Sigmoid colon (tissue), 4 donors: ENCODE results near the gene GLS.

ENCODE experiments used
- POLR2A ChIP-seq, 2 donors: fragments of 450-650 bp; IDR thresholded peaks; one replicate each; pipeline ENCODE4 v1.6.1; 2016; ENCODE audit warnings: antibody characterized with exemption in 2 of 2, mild to moderate bottlenecking in 2 of 2, moderate library complexity in 2 of 2
- POLR2AphosphoS5 ChIP-seq, 4 donors: sonication (generic); formaldehyde crosslinking; IDR thresholded peaks; one replicate each; pipeline ENCODE4 v1.6.1; 2017; ENCODE audit warnings: antibody characterized with exemption in 4 of 4
- TF ChIP-seq, protein P1 (sequence below), 4 experiments: fragments of 450-650 bp in 3 of 4; fragments of 200-600 bp in 1 of 4; IDR thresholded peaks; one replicate each; pipeline ENCODE4 v1.5.1; 2016 to 2019; ENCODE audit warnings: antibody characterized with exemption in 4 of 4, mild to moderate bottlenecking in 3 of 4, moderate library complexity in 2 of 4

GRCh38 chr2:190935054-190935453 lies 54.4 kb downstream of the GLS start:
- TF ChIP-seq, protein P1, sequence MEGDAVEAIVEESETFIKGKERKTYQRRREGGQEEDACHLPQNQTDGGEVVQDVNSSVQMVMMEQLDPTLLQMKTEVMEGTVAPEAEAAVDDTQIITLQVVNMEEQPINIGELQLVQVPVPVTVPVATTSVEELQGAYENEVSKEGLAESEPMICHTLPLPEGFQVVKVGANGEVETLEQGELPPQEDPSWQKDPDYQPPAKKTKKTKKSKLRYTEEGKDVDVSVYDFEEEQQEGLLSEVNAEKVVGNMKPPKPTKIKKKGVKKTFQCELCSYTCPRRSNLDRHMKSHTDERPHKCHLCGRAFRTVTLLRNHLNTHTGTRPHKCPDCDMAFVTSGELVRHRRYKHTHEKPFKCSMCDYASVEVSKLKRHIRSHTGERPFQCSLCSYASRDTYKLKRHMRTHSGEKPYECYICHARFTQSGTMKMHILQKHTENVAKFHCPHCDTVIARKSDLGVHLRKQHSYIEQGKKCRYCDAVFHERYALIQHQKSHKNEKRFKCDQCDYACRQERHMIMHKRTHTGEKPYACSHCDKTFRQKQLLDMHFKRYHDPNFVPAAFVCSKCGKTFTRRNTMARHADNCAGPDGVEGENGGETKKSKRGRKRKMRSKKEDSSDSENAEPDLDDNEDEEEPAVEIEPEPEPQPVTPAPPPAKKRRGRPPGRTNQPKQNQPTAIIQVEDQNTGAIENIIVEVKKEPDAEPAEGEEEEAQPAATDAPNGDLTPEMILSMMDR (IDR thresholded peaks at IDR 0.05), result no peak
- no peak for TF ChIP-seq POLR2AphosphoS5 (IDR thresholded peaks at IDR 0.05)
- no peak for TF ChIP-seq POLR2A (IDR thresholded peaks at IDR 0.05)
